ENCODE results near the gene ARHGEF4. TPM values are rescaled to one million over a fixed set of nuclear protein-coding genes. Genes with fewer than 3 reads are reported as not detected.

ARHGEF4 gene
- total and polyA plus RNA-seq, 2 experiments from 2014 or later = 4.6 to 16.6 TPM

DNA sequence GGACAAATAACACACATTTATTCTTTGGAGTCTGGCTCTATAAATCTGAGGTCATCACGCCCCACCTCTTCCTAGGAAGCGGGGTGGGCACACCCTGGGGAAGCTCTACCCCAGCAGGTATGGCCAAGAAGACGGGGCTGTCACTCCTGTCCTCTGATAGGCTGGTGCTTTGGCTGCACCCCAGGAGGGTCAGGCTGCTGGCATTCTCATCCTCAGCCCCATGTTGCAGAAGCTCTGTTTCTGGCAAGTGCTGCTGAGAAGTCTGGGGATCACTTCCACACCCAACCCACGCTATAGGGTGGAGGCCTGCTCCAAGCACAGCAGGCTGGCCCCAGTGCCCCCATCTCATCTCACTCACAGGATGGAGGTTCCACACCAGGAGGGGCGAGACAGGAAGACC is 17.6 kb downstream of the ARHGEF4 start:
- H3K36me3 Mint-ChIP-seq (ENCODE audit: low read depth) = no peaks in the 10 kb centered on the region
- no peak overlapping the region for H3K4me3 Mint-ChIP-seq
- Histone ChIP-seq H3K27me3 (ENCODE audit: insufficient read depth) (no peaks in the 10 kb centered on the region), H2AFZ (no peak overlapping the region), H3K9me2 (ENCODE audit: insufficient read depth) (no peaks in the 10 kb centered on the region), H3K4me2 (no peak overlapping the region), H3F3A (replicated peaks; ENCODE audit: low read depth) (no peaks in the 10 kb centered on the region), H4K20me1 (replicated peaks; ENCODE audit: insufficient read depth) (no peaks in the 10 kb centered on the region), H3K4me1 (ENCODE audit: insufficient read depth) (no peaks in the 10 kb centered on the region), H3K4me3 (no peak overlapping the region), H3K79me2 (replicated peaks; ENCODE audit: insufficient read depth) (no peaks in the 10 kb centered on the region), H3K36me3 (ENCODE audit: insufficient read depth) (no peaks in the 10 kb centered on the region), H3K27ac (ENCODE audit: low read depth) (no peak overlapping the region)
- H3K4me1 Mint-ChIP-seq = peaks cover 2% of the 10 kb centered on the region; the same call in 1 of the 3 replicates
- no peak for DNase-seq (ENCODE audit: low spot score)
- H3K9me3 Mint-ChIP-seq = no peaks in the 10 kb centered on the region
- H3K27ac Mint-ChIP-seq = no peak overlapping the region
- no peak for ATAC-seq
- no peak for TF ChIP-seq ZNF331 (CRISPR knock-in tag; IDR thresholded peaks at IDR 0.05; ENCODE audit: low read depth)
- no peak for TF ChIP-seq ETS1 (IDR thresholded peaks at IDR 0.05)
- TF ChIP-seq CTCF (conservative IDR thresholded peaks at IDR 0.05; ENCODE audit: low read depth in 2 of 2) = no peak
- no peak for TF ChIP-seq ZNF114 (CRISPR knock-in tag; IDR thresholded peaks at IDR 0.05)
- no peak for TF ChIP-seq POLR2AphosphoS5 (IDR thresholded peaks at IDR 0.05; ENCODE audit: low read depth)
- no peak for TF ChIP-seq NANOG (IDR thresholded peaks at IDR 0.05; ENCODE audit: borderline replicate concordance)
- TF ChIP-seq, protein P1, sequence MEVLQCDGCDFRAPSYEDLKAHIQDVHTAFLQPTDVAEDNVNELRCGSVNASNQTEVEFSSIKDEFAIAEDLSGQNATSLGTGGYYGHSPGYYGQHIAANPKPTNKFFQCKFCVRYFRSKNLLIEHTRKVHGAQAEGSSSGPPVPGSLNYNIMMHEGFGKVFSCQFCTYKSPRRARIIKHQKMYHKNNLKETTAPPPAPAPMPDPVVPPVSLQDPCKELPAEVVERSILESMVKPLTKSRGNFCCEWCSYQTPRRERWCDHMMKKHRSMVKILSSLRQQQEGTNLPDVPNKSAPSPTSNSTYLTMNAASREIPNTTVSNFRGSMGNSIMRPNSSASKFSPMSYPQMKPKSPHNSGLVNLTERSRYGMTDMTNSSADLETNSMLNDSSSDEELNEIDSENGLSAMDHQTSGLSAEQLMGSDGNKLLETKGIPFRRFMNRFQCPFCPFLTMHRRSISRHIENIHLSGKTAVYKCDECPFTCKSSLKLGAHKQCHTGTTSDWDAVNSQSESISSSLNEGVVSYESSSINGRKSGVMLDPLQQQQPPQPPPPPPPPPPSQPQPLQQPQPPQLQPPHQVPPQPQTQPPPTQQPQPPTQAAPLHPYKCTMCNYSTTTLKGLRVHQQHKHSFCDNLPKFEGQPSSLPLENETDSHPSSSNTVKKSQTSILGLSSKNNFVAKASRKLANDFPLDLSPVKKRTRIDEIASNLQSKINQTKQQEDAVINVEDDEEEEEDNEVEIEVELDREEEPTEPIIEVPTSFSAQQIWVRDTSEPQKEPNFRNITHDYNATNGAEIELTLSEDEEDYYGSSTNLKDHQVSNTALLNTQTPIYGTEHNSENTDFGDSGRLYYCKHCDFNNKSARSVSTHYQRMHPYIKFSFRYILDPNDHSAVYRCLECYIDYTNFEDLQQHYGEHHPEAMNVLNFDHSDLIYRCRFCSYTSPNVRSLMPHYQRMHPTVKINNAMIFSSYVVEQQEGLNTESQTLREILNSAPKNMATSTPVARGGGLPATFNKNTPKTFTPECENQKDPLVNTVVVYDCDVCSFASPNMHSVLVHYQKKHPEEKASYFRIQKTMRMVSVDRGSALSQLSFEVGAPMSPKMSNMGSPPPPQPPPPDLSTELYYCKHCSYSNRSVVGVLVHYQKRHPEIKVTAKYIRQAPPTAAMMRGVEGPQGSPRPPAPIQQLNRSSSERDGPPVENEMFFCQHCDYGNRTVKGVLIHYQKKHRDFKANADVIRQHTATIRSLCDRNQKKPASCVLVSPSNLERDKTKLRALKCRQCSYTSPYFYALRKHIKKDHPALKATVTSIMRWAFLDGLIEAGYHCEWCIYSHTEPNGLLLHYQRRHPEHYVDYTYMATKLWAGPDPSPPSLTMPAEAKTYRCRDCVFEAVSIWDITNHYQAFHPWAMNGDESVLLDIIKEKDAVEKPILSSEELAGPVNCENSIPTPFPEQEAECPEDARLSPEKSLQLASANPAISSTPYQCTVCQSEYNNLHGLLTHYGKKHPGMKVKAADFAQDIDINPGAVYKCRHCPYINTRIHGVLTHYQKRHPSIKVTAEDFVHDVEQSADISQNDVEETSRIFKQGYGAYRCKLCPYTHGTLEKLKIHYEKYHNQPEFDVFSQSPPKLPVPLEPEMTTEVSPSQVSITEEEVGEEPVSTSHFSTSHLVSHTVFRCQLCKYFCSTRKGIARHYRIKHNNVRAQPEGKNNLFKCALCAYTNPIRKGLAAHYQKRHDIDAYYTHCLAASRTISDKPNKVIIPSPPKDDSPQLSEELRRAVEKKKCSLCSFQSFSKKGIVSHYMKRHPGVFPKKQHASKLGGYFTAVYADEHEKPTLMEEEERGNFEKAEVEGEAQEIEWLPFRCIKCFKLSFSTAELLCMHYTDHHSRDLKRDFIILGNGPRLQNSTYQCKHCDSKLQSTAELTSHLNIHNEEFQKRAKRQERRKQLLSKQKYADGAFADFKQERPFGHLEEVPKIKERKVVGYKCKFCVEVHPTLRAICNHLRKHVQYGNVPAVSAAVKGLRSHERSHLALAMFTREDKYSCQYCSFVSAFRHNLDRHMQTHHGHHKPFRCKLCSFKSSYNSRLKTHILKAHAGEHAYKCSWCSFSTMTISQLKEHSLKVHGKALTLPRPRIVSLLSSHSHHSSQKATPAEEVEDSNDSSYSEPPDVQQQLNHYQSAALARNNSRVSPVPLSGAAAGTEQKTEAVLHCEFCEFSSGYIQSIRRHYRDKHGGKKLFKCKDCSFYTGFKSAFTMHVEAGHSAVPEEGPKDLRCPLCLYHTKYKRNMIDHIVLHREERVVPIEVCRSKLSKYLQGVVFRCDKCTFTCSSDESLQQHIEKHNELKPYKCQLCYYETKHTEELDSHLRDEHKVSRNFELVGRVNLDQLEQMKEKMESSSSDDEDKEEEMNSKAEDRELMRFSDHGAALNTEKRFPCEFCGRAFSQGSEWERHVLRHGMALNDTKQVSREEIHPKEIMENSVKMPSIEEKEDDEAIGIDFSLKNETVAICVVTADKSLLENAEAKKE (CRISPR knock-in tag; IDR thresholded peaks at IDR 0.05) = no peak
- TF ChIP-seq EZH2 (IDR thresholded peaks at IDR 0.05; ENCODE audit: low read depth, unreplicated experiment) = no peak
- no peak for TF ChIP-seq JUNB (IDR thresholded peaks at IDR 0.05; ENCODE audit: unreplicated experiment)
- no peak for TF ChIP-seq CREB1 (CRISPR knock-in tag; IDR thresholded peaks at IDR 0.05; ENCODE audit: low read depth)
- no peak for TF ChIP-seq REST (IDR thresholded peaks at IDR 0.05; ENCODE audit: unreplicated experiment)
- no peaks in the 10 kb centered on the region for H3K27me3 Mint-ChIP-seq (ENCODE audit: insufficient read depth, low read depth, poor library complexity)

Data from GM23338 (cell line).